NB4 (cell line): ENCODE results near the gene SAYSD1.

Experiments used
- CTCF ChIP-seq: IDR thresholded peaks from one replicate; pipeline ENCODE4 v1.5.1; 2012; ENCODE audit warnings: low read depth, low read length
- MAX ChIP-seq: IDR thresholded peaks from 2 replicates; pipeline ENCODE4 v1.6.1; 2011; ENCODE audit warnings: low read depth, low read length

- TF ChIP-seq CTCF (no peak), MAX (no peak)
Measured at GRCh38 chr6:39114388-39114703, 640 bp downstream of the SAYSD1 start.
